Lung (tissue), 12 donors: ENCODE measurements around the gene SLC6A17. TPM values are rescaled to one million over a fixed set of nuclear protein-coding genes. Genes with fewer than 3 reads are reported as not detected.

Source experiments
- ATAC-seq: fragments of 200-7000 bp; cut with Tn5 transposase; one replicate; pipeline ENCODE4 v1.9.1; 2020; ENCODE audit warnings: moderate number of reproducible peaks; ENCODE audit not compliant: insufficient read depth, low FRiP score
- DNase-seq, 3 donors: peaks; one replicate each; pipeline ENCODE4 v3.0.0-alpha.2; 2013 to 2017
- H3K27ac ChIP-seq, 2 donors: one replicate each; pipeline ENCODE4 v1.5.1; 2013; ENCODE audit warnings: mild to moderate bottlenecking in 2 of 2, moderate library complexity in 2 of 2, control low read depth in 1 of 2, inconsistent platforms in 1 of 2, low read depth in 1 of 2, low read length in 1 of 2
- H3K27me3 ChIP-seq, 3 donors: one replicate each; pipeline ENCODE4 v1.5.1; 2013; ENCODE audit warnings: low read length in 2 of 3; ENCODE audit not compliant: control insufficient read depth in 3 of 3, insufficient read depth in 3 of 3
- H3K36me3 ChIP-seq, 4 donors: one replicate each; pipeline ENCODE4 v1.5.1; 2013; ENCODE audit warnings: low read length in 4 of 4, mild to moderate bottlenecking in 1 of 4, moderate library complexity in 1 of 4; ENCODE audit not compliant: control insufficient read depth in 4 of 4, insufficient read depth in 4 of 4
- H3K4me1 ChIP-seq, 5 donors: one replicate each; pipeline ENCODE4 v1.5.1; 2013; ENCODE audit warnings: low read length in 5 of 5, mild to moderate bottlenecking in 2 of 5, moderate library complexity in 1 of 5; ENCODE audit not compliant: control insufficient read depth in 5 of 5, insufficient read depth in 5 of 5
- H3K4me3 ChIP-seq: one replicate; pipeline ENCODE4 v1.5.1; 2013; ENCODE audit warnings: mild to moderate bottlenecking, control low read depth, moderate library complexity
- H3K9ac ChIP-seq, 2 donors: one replicate each; pipeline ENCODE4 v1.5.1; 2013; ENCODE audit warnings: low read length in 2 of 2, control low read depth in 1 of 2; ENCODE audit not compliant: insufficient read depth in 1 of 2
- H3K9me3 ChIP-seq, 4 donors: one replicate each; pipeline ENCODE4 v1.5.1; 2013; ENCODE audit warnings: low read length in 3 of 4, mild to moderate bottlenecking in 1 of 4, moderate library complexity in 1 of 4; ENCODE audit not compliant: control insufficient read depth in 4 of 4, insufficient read depth in 3 of 4
- CTCF ChIP-seq: IDR thresholded peaks from 2 replicates; pipeline ENCODE4 v1.5.1; 2012; ENCODE audit warnings: mild to moderate bottlenecking; ENCODE audit errors: control extremely low read depth, extremely low read depth
- WGBS, 2 donors: extraction: QIAGEN DNeasy Blood & Tissue Kit; methylation state at CpG; one replicate each; pipeline ENCODE4 v1.1.7; 2013; 5-methylcytosine and 5-hydroxymethylcytosine counted together
- polyA plus RNA-seq, 2 donors: library from polyadenylated mRNA; stranded (reverse); fragments of 200-250 nt; gene quantifications; one replicate each; pipeline ENCODE4 v1.2.1, GENCODE V29; 2013
- total RNA-seq, 2 donors: library from RNA; depleted of rRNA in 1 of 2; stranded (reverse); fragments of >200 nt in 1 of 2; gene quantifications; one replicate each; pipeline ENCODE4 v1.2.1, GENCODE V29; 2014 to 2021
- donor health status: control.
- donor health status: control.
- donor health status: Bipolar disorder and iron deficiency.
- donor health status: healthy.
- donor health status: DM: yes; HTN: yes; CAD: no.

SLC6A17 gene
- total and polyA plus RNA-seq, 4 donors: 0.02 to 0.09 (median 0.03) TPM

GRCh38 chr1:110223581-110223980, 73.3 kb downstream of the SLC6A17 start:
- Histone ChIP-seq H3K4me3 (no peak overlapping the region), H3K4me1 (peaks cover 0 to 5% (median 0%) of the 10 kb centered on the region in 5 donors), H3K9me3 (no peaks in the 10 kb centered on the region), H3K27me3 (no peaks in the 10 kb centered on the region), H3K9ac (no peak overlapping the region), H3K36me3 (peaks cover 0 to 14% (median 0%) of the 10 kb centered on the region in 4 donors), H3K27ac (no peak overlapping the region)
- no peak for ATAC-seq
- no peak for TF ChIP-seq CTCF
- no peak for DNase-seq
- WGBS, 2 donors: 95 to 97% methylated on average over 17 of the region's 17 CpGs

GRCh38 chr1:110224240-110224995, 74.1 kb downstream of the SLC6A17 start:
- no peaks in the 10 kb centered on the region for H3K9me3 ChIP-seq
- H3K36me3 ChIP-seq: peaks cover 0 to 20% (median 0%) of the 10 kb centered on the region in 4 donors
- no peaks in the 10 kb centered on the region for H3K27me3 ChIP-seq
- TF ChIP-seq CTCF: no peak
- no peak overlapping the region for H3K4me3 ChIP-seq
- H3K4me1 ChIP-seq: peaks cover 0 to 5% (median 0%) of the 10 kb centered on the region in 5 donors
- no peak overlapping the region for H3K27ac ChIP-seq
- H3K9ac ChIP-seq: no peak overlapping the region
- DNase-seq (no peak), ATAC-seq (no peak)
- 82 to 86% methylated on average over 8 of the region's 8 CpGs for WGBS, 2 donors

- Histone ChIP-seq H3K4me3 (no peak overlapping the region), H3K4me1 (peaks cover 0 to 5% (median 0%) of the 10 kb centered on the region in 5 donors), H3K36me3 (peaks cover 0 to 22% (median 0%) of the 10 kb centered on the region in 4 donors), H3K9me3 (no peaks in the 10 kb centered on the region), H3K27ac (no peak overlapping the region), H3K27me3 (no peaks in the 10 kb centered on the region), H3K9ac (no peak overlapping the region)
- no peak for TF ChIP-seq CTCF
- ATAC-seq: no peak
- DNase-seq: no peak
- WGBS, 2 donors: 56 to 72% methylated on average over 7 of the region's 7 CpGs
Measured at GRCh38 chr1:110225212-110225611, 74.9 kb downstream of the SLC6A17 start.
